Neuronal stem cell (in vitro differentiated cells): ENCODE measurements around the gene MAGI1.

ENCODE experiments used
- DNase-seq: peaks from one replicate; pipeline ENCODE4 v3.0.0-alpha.2; 2013; ENCODE audit warnings: low spot score
- H2AFZ ChIP-seq: one replicate; pipeline ENCODE4 v1.6.1; 2013; ENCODE audit warnings: mild to moderate bottlenecking, low read length, inconsistent platforms
- H2AK5ac ChIP-seq: 2 replicates; pipeline ENCODE4 v1.6.1; 2013; ENCODE audit warnings: low read depth, mild to moderate bottlenecking, inconsistent platforms, low read length, moderate library complexity, mixed read lengths
- H2BK120ac ChIP-seq: 2 replicates; pipeline ENCODE4 v1.6.1; 2013; ENCODE audit warnings: low read depth, mild to moderate bottlenecking, inconsistent platforms, low read length, moderate library complexity, mixed read lengths
- H2BK12ac ChIP-seq: one replicate; pipeline ENCODE4 v1.6.1; 2013; ENCODE audit warnings: low read length, inconsistent platforms
- H2BK15ac ChIP-seq: 2 replicates; pipeline ENCODE4 v1.6.1; 2013; ENCODE audit warnings: mild to moderate bottlenecking, low read length, inconsistent platforms, mixed read lengths
- H2BK5ac ChIP-seq: one replicate; pipeline ENCODE4 v1.6.1; 2013; ENCODE audit warnings: inconsistent platforms, mild to moderate bottlenecking, low read length, moderate library complexity
- H3K14ac ChIP-seq: one replicate; pipeline ENCODE4 v1.6.1; 2013; ENCODE audit warnings: low read length, inconsistent platforms
- H3K18ac ChIP-seq: 2 replicates; pipeline ENCODE4 v1.6.1; 2013; ENCODE audit warnings: low read length, inconsistent platforms
- H3K23ac ChIP-seq: 2 replicates; pipeline ENCODE4 v1.6.1; 2013; ENCODE audit warnings: low read depth, mild to moderate bottlenecking, mixed read lengths, low read length, inconsistent platforms; ENCODE audit not compliant: poor library complexity
- H3K27ac ChIP-seq: replicated peaks from 3 replicates; pipeline ENCODE4 v1.5.1; 2013; ENCODE audit warnings: low read length, inconsistent platforms
- H3K27me3 ChIP-seq, 3 experiments: 2 replicates each; pipeline ENCODE4 v1.6.1; 2013; ENCODE audit warnings: low read length in 3 of 3, mild to moderate bottlenecking in 2 of 3, inconsistent platforms in 1 of 3, low read depth in 1 of 3, mixed read lengths in 1 of 3, moderate library complexity in 1 of 3; ENCODE audit not compliant: control insufficient read depth in 3 of 3, insufficient read depth in 3 of 3
- H3K36me3 ChIP-seq, 2 donors: replicated peaks in 1 of 2; 2 replicates each; pipeline ENCODE4 v1.6.1; 2013; ENCODE audit warnings: low read length in 2 of 2; ENCODE audit not compliant: control insufficient read depth in 2 of 2, insufficient read depth in 2 of 2
- H3K4ac ChIP-seq: 2 replicates; pipeline ENCODE4 v1.6.1; 2013; ENCODE audit warnings: inconsistent platforms, mild to moderate bottlenecking, low read length, moderate library complexity
- H3K4me1 ChIP-seq, 2 donors: 1 replicate in 1 of 2; 2 replicates in 1 of 2; pipeline ENCODE4 v1.6.1; 2013; ENCODE audit warnings: low read length in 2 of 2, low read depth in 1 of 2; ENCODE audit not compliant: control insufficient read depth in 2 of 2, insufficient read depth in 1 of 2
- H3K4me2 ChIP-seq: one replicate; pipeline ENCODE4 v1.6.1; 2013; ENCODE audit warnings: mild to moderate bottlenecking, low read length, inconsistent platforms; ENCODE audit not compliant: insufficient read depth, poor library complexity, severe bottlenecking
- H3K4me3 ChIP-seq, 2 donors: 2 replicates each; pipeline ENCODE4 v1.5.1; 2013; ENCODE audit warnings: low read length in 2 of 2, mild to moderate bottlenecking in 2 of 2, inconsistent platforms in 1 of 2, moderate library complexity in 1 of 2
- H3K79me1 ChIP-seq: one replicate; pipeline ENCODE4 v1.6.1; 2013; ENCODE audit warnings: low read depth, mild to moderate bottlenecking, inconsistent platforms, low read length, moderate library complexity
- H3K9ac ChIP-seq: one replicate; pipeline ENCODE4 v1.6.1; 2013; ENCODE audit warnings: mild to moderate bottlenecking, low read depth, low read length, inconsistent platforms; ENCODE audit not compliant: poor library complexity
- H3K9me3 ChIP-seq, 2 donors: replicated peaks in 1 of 2; 2 replicates each; pipeline versions ENCODE3 to v1.6.1; 2013; ENCODE audit warnings: low read length in 2 of 2, mild to moderate bottlenecking in 2 of 2, inconsistent platforms in 1 of 2, low read depth in 1 of 2, mixed read lengths in 1 of 2, moderate library complexity in 1 of 2; ENCODE audit not compliant: control insufficient read depth in 2 of 2, insufficient read depth in 1 of 2
- H4K8ac ChIP-seq: one replicate; pipeline ENCODE4 v1.6.1; 2013; ENCODE audit warnings: low read depth, mild to moderate bottlenecking, inconsistent platforms, low read length, moderate library complexity
- H4K91ac ChIP-seq: one replicate; pipeline ENCODE4 v1.6.1; 2013; ENCODE audit warnings: low read length, low read depth, mild to moderate bottlenecking, inconsistent platforms; ENCODE audit not compliant: poor library complexity
- WGBS, 2 donors: extraction: QIAGEN DNeasy Blood & Tissue Kit; methylation state at CpG; one replicate each; pipeline ENCODE4 v1.1.7; 2013; ENCODE audit warnings: missing lambda C conversion rate in 2 of 2, mixed read lengths in 1 of 2; ENCODE audit not compliant: insufficient read length in 2 of 2, insufficient replicate concordance in 1 of 2; ENCODE audit errors: extremely low coverage in 2 of 2; 5-methylcytosine and 5-hydroxymethylcytosine counted together

MAGI1 gene

GRCh38 chr3:65873869-65874268 is 164.8 kb downstream of the MAGI1 start:
- H3K4ac ChIP-seq: no peak overlapping the region
- H3K9ac ChIP-seq: no peak overlapping the region
- H3K18ac ChIP-seq: no peak overlapping the region
- H3K23ac ChIP-seq: no peak overlapping the region
- H2BK15ac ChIP-seq: no peak overlapping the region
- H3K27ac ChIP-seq: no peak overlapping the region
- no peak overlapping the region for H4K8ac ChIP-seq
- H2BK5ac ChIP-seq: no peak overlapping the region
- H2AK5ac ChIP-seq: no peak overlapping the region
- H3K4me2 ChIP-seq: no peak overlapping the region
- H2BK12ac ChIP-seq: no peak overlapping the region
- no peak overlapping the region for H3K14ac ChIP-seq
- no peak overlapping the region for H2AFZ ChIP-seq
- H4K91ac ChIP-seq: no peak overlapping the region
- no CpG with 5 or more reads among the region's 3 CpGs for WGBS, 2 donors
- DNase-seq: no peak
- H3K4me1 ChIP-seq: peaks cover 7 to 12% of the 10 kb centered on the region in 2 donors
- H3K27me3 ChIP-seq: no peaks in the 10 kb centered on the region
- H3K9me3 ChIP-seq: no peaks in the 10 kb centered on the region
- no peaks in the 10 kb centered on the region for H3K36me3 ChIP-seq
- no peak overlapping the region for H2BK120ac ChIP-seq
- peaks cover 3% of the 10 kb centered on the region for H3K79me1 ChIP-seq
- H3K4me3 ChIP-seq: no peak overlapping the region

DNA sequence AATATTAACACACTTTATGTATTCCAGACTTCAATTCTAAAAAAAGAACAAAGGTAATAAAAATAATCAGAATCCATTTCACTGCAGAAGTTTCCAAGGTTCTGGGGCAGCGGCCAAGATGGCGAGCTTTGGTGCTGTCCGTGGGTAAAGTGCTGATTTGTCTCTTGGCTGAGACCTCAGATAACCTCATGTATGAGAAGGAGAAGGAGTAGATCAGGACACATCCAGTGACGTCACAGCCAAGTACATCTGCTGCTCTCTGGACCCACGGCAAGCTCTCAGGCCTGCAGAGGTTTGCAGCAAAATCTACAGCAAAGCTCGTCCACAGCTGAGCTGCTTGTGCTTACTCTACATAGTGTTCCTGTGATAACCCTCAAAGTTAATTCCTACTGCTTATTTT is 165.7 kb downstream of the MAGI1 start:
- Histone ChIP-seq H2AFZ (no peak overlapping the region), H3K14ac (no peak overlapping the region), H3K27ac (no peak overlapping the region), H3K79me1 (peaks cover 3% of the 10 kb centered on the region), H4K91ac (no peak overlapping the region), H3K27me3 (no peaks in the 10 kb centered on the region), H3K23ac (no peak overlapping the region), H3K4me3 (no peak overlapping the region), H3K36me3 (no peaks in the 10 kb centered on the region), H3K9me3 (no peaks in the 10 kb centered on the region), H3K4me1 (peaks cover 7 to 9% of the 10 kb centered on the region in 2 donors), H3K4ac (no peak overlapping the region), H3K4me2 (no peak overlapping the region), H2BK12ac (no peak overlapping the region), H2BK15ac (no peak overlapping the region), H2AK5ac (no peak overlapping the region), H2BK120ac (no peak overlapping the region), H2BK5ac (no peak overlapping the region), H4K8ac (no peak overlapping the region), H3K18ac (no peak overlapping the region), H3K9ac (no peak overlapping the region)
- no peak for DNase-seq
- WGBS, 2 donors: no CpG with 5 or more reads among the region's 6 CpGs

DNA sequence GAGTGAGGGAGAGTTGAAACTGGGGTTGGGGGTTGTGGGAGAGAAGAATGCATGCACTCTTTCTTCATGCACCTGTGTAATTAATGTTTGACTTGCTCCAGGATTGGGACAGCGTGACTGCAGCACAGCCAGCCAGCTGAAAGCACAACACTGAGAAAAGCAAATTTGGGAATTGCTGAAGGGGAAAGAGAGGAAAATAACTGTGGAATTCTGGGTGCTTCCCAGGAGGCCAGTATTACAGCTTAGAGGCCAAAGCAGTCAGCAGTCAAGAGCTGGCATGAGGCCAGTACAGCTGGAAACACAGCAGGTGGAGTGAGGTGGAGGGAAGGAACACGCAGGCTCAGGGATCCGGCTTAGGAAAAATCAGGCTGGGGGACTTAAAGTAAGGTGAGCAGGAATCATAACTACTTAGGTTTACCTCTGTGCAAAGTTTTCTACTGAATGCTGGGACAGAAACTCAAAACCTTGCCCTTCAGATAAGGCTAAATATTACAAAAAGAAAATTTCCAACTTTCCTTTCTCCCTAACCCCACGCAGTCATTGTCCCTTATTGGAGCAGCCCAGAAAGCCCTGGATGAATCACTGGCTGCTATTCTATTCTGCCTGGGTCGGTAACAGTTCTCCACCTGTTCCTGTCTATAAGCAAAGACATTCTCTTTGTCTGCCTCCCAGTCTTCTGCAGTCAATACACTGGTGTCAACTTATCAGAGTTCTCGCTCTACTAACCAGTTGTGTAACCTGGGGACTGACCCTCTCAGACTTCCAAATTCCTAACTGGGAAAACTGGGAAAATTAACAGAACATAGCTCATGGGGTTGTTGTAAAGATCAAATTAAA is 167.2 kb downstream of the MAGI1 start:
- H3K27me3 ChIP-seq: no peaks in the 10 kb centered on the region
- H3K14ac ChIP-seq: no peak overlapping the region
- H3K18ac ChIP-seq: no peak overlapping the region
- WGBS, 2 donors: no CpG with 5 or more reads among the region's 6 CpGs
- H4K91ac ChIP-seq: no peak overlapping the region
- no peak overlapping the region for H2BK12ac ChIP-seq
- H2BK120ac ChIP-seq: no peak overlapping the region
- H3K9me3 ChIP-seq: no peaks in the 10 kb centered on the region
- H3K27ac ChIP-seq: no peak overlapping the region
- no peak overlapping the region for H2AK5ac ChIP-seq
- no peak overlapping the region for H3K23ac ChIP-seq
- H2BK5ac ChIP-seq: no peak overlapping the region
- no peak for DNase-seq
- H3K36me3 ChIP-seq: no peaks in the 10 kb centered on the region
- H3K4me2 ChIP-seq: no peak overlapping the region
- H3K4me1 ChIP-seq: peaks cover 7 to 9% of the 10 kb centered on the region in 2 donors
- H4K8ac ChIP-seq: no peak overlapping the region
- no peaks in the 10 kb centered on the region for H3K79me1 ChIP-seq
- no peak overlapping the region for H2AFZ ChIP-seq
- no peak overlapping the region for H2BK15ac ChIP-seq
- H3K4me3 ChIP-seq: no peak overlapping the region
- H3K4ac ChIP-seq: no peak overlapping the region
- no peak overlapping the region for H3K9ac ChIP-seq

DNA sequence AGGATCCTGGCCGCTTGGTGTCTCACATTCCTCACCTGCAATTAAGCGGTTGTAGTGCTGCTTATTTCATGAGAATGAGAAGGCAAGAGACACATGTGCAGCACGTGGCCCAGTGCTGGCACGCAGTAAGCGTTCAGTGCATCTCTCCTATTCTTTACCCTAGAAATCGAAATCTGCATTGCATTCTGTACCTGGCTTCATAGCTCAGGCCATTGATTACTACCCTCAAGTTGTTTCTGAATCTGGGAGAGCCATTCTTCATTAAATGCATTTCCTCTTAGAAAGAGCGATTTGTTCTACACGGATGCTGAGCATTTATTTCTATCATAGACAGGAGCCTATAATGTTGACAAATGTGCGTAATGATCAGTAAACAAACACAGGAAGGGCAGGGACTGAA is 168.9 kb downstream of the MAGI1 start:
- no peak overlapping the region for H3K27ac ChIP-seq
- no peaks in the 10 kb centered on the region for H3K27me3 ChIP-seq
- H2BK120ac ChIP-seq: no peak overlapping the region
- no peak overlapping the region for H2AFZ ChIP-seq
- H3K79me1 ChIP-seq: no peaks in the 10 kb centered on the region
- no peak overlapping the region for H4K8ac ChIP-seq
- no peaks in the 10 kb centered on the region for H3K36me3 ChIP-seq
- H3K4me3 ChIP-seq: no peak overlapping the region
- no peak overlapping the region for H2BK12ac ChIP-seq
- no peak overlapping the region for H3K4me2 ChIP-seq
- H2BK15ac ChIP-seq: no peak overlapping the region
- peaks cover 7 to 9% of the 10 kb centered on the region in 2 donors for H3K4me1 ChIP-seq
- H3K14ac ChIP-seq: no peak overlapping the region
- no CpG with 5 or more reads among the region's 9 CpGs for WGBS, 2 donors
- no peak overlapping the region for H3K18ac ChIP-seq
- no peak overlapping the region for H3K23ac ChIP-seq
- H2AK5ac ChIP-seq: no peak overlapping the region
- H3K9ac ChIP-seq: no peak overlapping the region
- no peak overlapping the region for H3K4ac ChIP-seq
- H4K91ac ChIP-seq: no peak overlapping the region
- H2BK5ac ChIP-seq: no peak overlapping the region
- no peak for DNase-seq
- no peaks in the 10 kb centered on the region for H3K9me3 ChIP-seq
